Stimulated activated CD4-positive, alpha-beta T cell treated with anti-CD3 and anti-CD28 coated beads, Interleukin-2, amount 100 ng/mL, for 48 hours (primary cell): ENCODE measurements around the gene PGM3.
A peak's percentile ranks its signal among the peaks of the same experiment; 100 is the strongest.
"Not testable (repeated sequence)": the region's sequence is repeated elsewhere in the genome, so short reads cannot be mapped to it uniquely, and the experiment has no call there.

Experiments
- DNase-seq, 2 donors: peaks; one replicate each; pipeline ENCODE4 v3.0.0-alpha.2; 2020

PGM3 gene

DNA sequence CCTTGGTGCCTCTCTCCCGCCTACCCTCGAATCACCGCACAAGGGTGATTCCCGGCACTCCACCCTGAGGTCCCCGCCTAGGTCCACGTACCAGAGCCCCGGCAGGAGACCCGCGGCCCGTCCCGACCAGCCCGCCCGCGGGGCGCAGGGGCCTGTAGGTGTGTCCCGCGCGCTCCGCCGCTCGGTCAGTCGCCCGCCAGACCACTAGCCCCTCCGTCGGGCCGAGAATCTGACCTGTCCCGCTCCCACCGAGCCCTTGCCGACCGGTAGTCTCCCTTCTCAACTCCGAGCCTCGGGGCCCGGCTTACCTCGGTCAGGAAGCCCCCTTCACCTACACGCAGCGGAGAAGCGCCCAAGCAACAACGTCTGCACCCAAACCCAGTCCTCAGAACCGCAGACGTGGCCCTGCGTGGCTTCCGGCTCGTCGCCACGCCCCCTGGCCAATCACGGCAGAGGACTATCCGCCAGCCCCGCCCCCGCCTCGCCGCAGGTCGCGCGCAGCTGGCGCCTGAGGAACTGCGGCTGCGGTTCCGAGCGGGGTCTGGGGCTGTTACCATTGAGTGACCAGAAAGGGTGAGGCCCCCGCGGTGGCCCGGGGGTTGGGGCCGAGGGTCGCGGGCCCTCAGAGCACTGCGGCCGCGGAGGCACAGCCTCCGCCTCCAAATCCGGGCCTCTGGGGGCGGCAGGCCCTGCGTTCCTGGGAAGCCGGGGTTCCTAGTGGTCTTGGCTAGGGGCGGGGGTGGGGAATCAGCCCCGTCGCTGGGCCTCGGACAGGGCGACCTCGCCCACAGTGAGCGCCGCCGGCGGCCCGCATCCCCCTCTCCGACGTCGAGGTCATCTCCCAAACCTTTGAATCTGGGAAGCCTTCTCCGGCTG, at the start of gene PGM3, which contains the start of gene RWDD2A:
TSS of gene PGM3 (minus strand) at position 395 of the 876 bp plus-strand sequence. CDS start 2,253 bp downstream, outside the sequence.
TSS of gene RWDD2A (plus strand) at position 487 of the 876 bp plus-strand sequence. CDS start 1,095 bp downstream, outside the sequence.
- peak; percentile 81 to 86 for DNase-seq

- DNase-seq: no peak
These were observed 38.1 kb upstream of the PGM3 start for GRCh38 chr6:83231146-83231545.

DNA sequence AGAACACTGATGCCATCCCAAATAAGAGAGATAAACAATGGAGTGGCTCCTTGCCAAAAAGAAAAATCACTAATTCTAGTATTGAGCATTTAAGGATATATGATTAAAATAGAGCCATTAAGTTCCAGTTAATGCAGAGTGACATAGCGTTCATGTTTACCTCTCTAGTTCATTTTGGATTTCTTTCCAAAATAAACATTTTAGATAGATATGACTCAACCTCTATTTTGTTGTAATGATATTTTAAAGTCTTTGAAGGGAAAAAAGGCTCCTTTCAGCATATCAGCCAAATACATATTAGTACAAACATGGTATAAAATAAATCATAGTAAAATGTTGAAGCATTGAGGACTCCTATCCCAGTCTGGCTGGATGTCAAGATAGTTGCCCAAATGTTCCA, 33.5 kb upstream of the PGM3 start:
- DNase-seq: no peak

- DNase-seq: no peak
These were observed 28.9 kb upstream of the PGM3 start for GRCh38 chr6:83221889-83222479.

GRCh38 chr6:83221276-83221675, 28.2 kb upstream of the PGM3 start:
- no peak for DNase-seq

DNA sequence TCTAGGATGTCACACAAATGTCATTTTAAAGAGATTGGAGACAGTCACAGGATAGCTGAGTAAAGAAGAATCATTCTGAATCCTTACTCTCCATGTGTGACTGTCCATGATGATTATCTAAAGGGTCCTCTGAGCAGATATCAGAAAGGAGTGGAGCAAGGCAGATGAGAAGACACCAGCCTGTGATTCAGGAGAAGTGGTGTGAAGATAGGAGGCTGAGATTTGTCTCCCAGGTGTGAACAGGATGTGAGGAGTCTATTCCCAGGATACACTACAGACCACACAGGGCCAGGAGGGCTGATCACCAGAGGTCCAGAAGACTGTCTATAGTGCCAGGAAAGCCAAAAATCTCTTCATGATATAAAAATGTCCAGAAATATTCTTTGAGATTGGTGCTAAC, 27.1 kb upstream of the PGM3 start:
- no peak for DNase-seq

DNA sequence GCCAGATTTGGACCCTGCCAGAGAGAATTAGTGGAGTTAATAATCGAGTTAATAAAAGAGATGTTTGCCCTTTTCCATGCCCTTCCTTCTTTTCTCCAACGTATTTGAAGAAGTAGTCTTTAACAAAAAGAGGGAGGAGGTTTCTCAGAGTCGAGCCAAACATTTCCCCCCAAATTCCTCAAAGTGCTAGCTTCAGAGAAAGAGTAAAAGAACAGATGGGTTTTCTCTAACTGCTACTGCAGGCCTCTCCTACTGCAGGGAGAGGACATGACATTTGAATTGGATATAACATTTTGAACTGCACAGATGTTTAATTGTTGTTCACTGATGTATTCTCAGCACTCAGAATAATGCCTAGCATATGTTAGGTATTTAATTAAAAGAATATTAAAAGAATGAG, 25.6 kb upstream of the PGM3 start:
- no peak for DNase-seq

- DNase-seq: no peak
These were observed 23.7 kb upstream of the PGM3 start for GRCh38 chr6:83216806-83217205.

DNA sequence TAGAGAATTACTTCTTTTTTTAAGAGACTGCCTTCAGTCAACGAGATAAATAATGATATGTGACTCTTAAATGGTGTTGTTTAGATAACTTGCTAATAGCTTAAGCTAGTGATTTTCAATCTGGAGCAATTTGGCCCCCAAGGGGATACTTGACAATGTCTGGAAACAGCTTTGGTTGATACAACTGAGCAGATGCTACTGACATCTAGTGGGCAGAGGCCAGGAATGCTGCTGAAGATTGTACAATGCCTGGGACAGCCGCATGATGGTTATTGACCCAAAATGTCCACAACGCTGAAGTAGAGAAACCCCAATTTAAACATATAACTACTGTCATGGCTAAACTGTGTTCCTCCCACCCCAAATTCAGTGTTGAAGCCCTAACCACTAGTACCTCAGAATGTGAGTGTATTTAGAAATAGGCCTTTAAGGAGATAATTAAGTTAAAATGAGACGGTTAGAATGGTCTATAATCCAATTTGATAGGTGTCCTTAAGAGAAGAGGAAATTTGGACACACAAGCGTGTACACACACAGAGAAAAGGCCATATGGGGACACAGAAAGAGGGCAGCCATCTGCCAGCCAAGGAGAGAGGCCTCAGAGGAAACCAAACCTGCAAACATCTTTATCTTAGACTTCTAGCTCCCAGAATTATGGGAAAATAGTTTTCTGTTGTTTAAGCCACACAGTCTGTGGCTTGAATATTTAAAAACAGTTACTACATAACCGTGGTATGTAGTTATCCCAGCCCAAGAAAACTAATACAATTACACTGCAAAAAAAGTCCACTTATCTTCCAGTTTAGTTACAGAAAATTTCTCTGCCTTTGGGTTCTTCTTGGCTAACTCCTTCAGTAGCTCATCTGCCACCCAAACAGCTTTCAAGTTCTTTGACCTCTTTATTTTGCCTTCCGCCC, 22.3 kb upstream of the PGM3 start:
- DNase-seq: peak; percentile 27 to 32

DNA sequence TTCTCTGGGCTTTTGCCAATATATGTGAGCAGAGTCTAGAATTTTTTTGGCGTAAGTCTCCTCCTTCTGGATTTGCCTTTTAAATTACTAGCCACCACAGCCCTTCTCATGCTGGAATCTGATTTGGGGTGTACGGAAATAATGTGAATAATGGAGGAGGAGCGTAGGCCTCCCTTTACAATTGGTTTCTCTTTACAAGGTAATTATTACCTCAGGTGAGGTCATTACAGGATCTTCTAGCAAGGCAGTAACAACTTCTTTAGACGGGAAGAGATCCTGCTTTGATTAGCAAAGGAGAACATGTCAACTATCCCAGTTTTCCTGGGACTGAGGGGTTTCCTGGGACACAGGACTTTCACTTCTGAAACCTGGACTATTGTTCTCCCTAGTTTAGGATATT, 9.0 kb upstream of the PGM3 start:
- DNase-seq: no peak

DNA sequence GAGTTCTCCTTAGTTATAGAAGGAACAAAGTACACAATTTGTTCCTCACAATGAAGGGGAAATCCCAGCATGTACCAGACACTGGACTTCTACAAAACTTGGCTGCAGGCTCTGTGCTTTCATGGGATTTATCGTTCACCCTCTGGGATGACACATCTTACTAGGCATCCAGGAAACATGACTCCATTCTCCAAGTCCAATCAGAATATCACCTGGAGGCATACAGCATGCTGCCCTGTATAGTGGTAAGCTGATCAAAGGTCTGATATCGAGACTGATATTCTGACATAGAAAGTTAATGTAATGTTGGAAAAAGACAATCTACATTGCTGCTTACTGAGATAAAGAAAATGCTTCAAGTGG, 6.8 kb upstream of the PGM3 start:
- DNase-seq: no peak

GRCh38 chr6:83199173-83199862, 6.3 kb upstream of the PGM3 start:
- no peak for DNase-seq

GRCh38 chr6:83198486-83199172, 5.6 kb upstream of the PGM3 start:
- no peak for DNase-seq

DNA sequence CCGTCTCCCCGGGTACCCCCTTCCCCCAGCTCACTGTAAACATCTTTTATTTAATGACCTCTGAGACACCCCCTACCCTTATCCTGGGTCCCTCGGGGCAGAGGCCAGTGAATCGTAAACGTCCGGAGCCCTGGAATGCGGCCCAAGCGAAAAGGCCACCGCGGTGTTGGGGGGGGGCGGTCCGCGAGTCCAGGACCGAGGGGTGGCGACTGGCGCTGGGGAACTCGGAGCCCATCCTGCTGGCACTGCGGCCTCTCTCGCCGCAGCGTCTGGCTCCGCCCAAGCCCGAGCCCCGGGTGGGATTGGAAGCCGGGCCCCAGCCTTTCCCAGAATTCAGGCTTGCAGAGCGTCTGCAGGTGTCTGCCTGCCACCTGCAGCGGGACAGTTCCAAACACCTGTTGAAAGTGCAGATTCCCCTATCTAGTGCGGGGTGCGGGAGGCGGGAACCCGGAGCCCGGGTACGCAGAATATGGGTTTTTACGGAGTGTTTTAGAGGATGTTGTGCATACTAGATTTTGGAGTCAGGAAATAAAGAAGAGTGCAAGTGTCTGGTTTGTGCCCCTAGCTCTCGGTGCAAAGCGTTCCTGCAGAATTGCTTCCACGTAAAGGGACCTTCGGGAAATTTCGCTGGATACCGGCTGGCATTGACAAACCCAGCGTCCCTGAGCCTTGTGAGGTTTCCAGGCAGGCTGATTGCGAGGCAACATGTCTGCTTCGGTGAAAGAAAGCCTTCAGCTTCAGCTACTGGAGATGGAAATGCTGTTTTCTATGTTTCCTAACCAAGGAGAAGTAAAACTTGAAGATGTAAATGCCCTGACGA, 892 bp upstream of the PGM3 start:
- peak in 1 of 2 donors; percentile 4 for DNase-seq

GRCh38 chr6:83192456-83192855, 609 bp downstream of the PGM3 start:
- no peak for DNase-seq

DNA sequence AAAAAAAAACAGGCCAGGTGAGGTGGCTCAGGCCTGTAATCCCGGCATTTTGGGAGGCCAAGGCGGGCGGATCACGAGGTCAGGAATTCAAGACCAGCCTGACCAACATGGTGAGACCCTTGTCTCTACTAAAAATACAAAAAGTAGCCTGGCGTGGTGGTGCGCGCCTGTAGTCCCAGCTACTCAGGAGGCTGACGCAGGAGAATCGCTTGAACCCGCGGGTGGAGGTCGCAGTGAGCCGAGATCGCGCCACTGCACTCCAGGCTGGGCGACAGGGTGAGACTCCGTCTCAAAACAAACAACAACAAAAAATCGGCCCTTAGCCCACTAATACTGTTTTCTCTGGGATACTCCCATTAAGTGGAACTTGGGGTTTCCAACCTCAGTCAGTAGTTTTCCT, 1.1 kb downstream of the PGM3 start:
- DNase-seq: not testable (repeated sequence)

DNA sequence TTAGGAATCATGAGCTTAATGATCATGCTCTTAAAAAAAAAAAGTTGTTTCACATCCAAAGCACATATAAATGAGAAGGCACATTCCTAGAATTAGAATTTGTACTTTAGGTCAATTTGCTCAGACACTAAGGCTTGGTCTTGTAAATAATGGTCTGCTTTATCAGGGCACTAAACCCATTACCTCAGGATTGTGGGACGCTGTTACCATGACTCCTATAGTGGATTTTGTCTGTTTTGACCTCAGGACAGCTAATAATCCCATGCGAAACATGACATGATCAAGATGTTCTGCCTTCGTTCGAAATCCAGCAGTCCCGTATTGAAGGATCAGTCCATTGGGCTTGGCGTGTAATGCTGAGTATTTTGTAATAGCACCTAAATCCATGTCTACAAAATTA, 2.4 kb downstream of the PGM3 start:
- no peak for DNase-seq

DNA sequence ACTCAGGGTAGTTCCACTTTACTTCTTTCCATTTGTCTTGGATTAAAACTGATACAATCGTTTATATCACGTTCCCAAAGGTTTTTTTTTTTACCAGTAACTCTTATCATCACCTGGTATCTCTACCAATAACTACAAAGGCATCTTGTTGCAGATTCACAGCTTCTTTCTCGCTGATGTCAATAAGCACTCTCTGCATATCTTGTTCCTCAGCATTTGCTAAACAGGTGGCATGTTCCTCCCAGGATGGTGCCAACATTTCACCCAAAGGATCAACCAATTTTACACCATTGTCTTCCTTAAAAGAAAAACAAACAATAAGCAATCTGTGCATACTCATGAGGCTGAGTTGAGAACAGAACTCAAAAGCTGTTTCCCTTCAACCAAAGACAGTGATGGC, 4.6 kb downstream of the PGM3 start:
- no peak for DNase-seq

GRCh38 chr6:83185096-83185495, 8.0 kb downstream of the PGM3 start:
- no peak for DNase-seq

- DNase-seq: no peak
These were observed 9.8 kb downstream of the PGM3 start for GRCh38 chr6:83183082-83183828.
